Keratinocyte (primary cell): ENCODE data around the gene TBL1XR1. TPM values are rescaled to one million over a fixed set of nuclear protein-coding genes. Genes with fewer than 3 reads are reported as not detected.
"Not testable (repeated sequence)": the region's sequence is repeated elsewhere in the genome, so short reads cannot be mapped to it uniquely, and the experiment has no call there.

ENCODE experiments used
- DNase-seq: peaks from one replicate; pipeline ENCODE4 v3.0.0-alpha.2; 2011; ENCODE audit warnings: low read depth, missing footprints, low spot score
- FAIRE-seq: peaks from 2 replicates; lab custom pipeline; 2011; peaks lifted over from hg19 to GRCh38; lab: Jason Lieb, UNC
- H2AFZ ChIP-seq: 2 replicates; pipeline ENCODE4 v1.6.0; 2012; ENCODE audit warnings: low read length, control low read depth, inconsistent platforms; ENCODE audit not compliant: control insufficient read depth
- H3K27ac ChIP-seq: 2 replicates; pipeline ENCODE4 v1.5.1; 2011; ENCODE audit warnings: low read length; ENCODE audit not compliant: control insufficient read depth, insufficient read depth
- H3K27me3 ChIP-seq: 3 replicates; pipeline ENCODE4 v1.6.0; 2011; ENCODE audit warnings: low read length; ENCODE audit not compliant: control insufficient read depth, insufficient read depth; ENCODE audit errors: extremely low read depth
- H3K36me3 ChIP-seq, 2 experiments: 2 replicates in 1 of 2; 3 replicates in 1 of 2; pipeline ENCODE4 v1.5.1; 2011; ENCODE audit warnings: low read length in 2 of 2, mild to moderate bottlenecking in 1 of 2; ENCODE audit not compliant: control insufficient read depth in 2 of 2, insufficient read depth in 2 of 2; ENCODE audit errors: extremely low read depth in 1 of 2
- H3K4me1 ChIP-seq: 3 replicates; pipeline ENCODE4 v1.5.1; 2011; ENCODE audit warnings: low read length; ENCODE audit not compliant: control insufficient read depth, insufficient read depth; ENCODE audit errors: extremely low read depth
- H3K4me2 ChIP-seq: 3 replicates; pipeline ENCODE4 v1.6.0; 2011; ENCODE audit warnings: low read depth, low read length; ENCODE audit not compliant: control insufficient read depth, insufficient read depth; ENCODE audit errors: extremely low read depth
- H3K4me3 ChIP-seq, 3 experiments: fragments of 200-600 bp in 1 of 3; sonication (generic) in 1 of 3; 2 replicates in 2 of 3; 3 replicates in 1 of 3; pipeline ENCODE4 v1.5.1; 2011 to 2016; ENCODE audit warnings: low read length in 3 of 3, mild to moderate bottlenecking in 3 of 3, control low read depth in 2 of 3, inconsistent platforms in 1 of 3, low read depth in 1 of 3, mixed read lengths in 1 of 3, mixed run types in 1 of 3, moderate library complexity in 1 of 3; ENCODE audit not compliant: control insufficient read depth in 2 of 3, insufficient read depth in 2 of 3; ENCODE audit errors: extremely low read depth in 1 of 3
- H3K79me2 ChIP-seq: 2 replicates; pipeline ENCODE4 v1.6.0; 2012; ENCODE audit warnings: low read length; ENCODE audit not compliant: control insufficient read depth, insufficient read depth
- H3K9ac ChIP-seq: 3 replicates; pipeline ENCODE4 v1.6.0; 2011; ENCODE audit warnings: low read length; ENCODE audit not compliant: control insufficient read depth, insufficient read depth; ENCODE audit errors: extremely low read depth
- H3K9me1 ChIP-seq: 3 replicates; pipeline ENCODE4 v1.6.0; 2011; ENCODE audit warnings: low read length; ENCODE audit not compliant: control insufficient read depth, insufficient read depth; ENCODE audit errors: extremely low read depth
- H3K9me3 ChIP-seq: 2 replicates; pipeline ENCODE4 v1.5.1; 2012; ENCODE audit warnings: low read depth, low read length; ENCODE audit not compliant: control insufficient read depth
- H4K20me1 ChIP-seq: 3 replicates; pipeline ENCODE4 v1.6.0; 2011; ENCODE audit warnings: low read length; ENCODE audit not compliant: control insufficient read depth, insufficient read depth; ENCODE audit errors: extremely low read depth
- CTCF ChIP-seq, 3 experiments: IDR thresholded peaks in 1 of 3; conservative IDR thresholded peaks in 1 of 3; optimal IDR thresholded peaks in 1 of 3; 2 replicates in 2 of 3; 3 replicates in 1 of 3; pipeline versions ENCODE3 to v1.5.1; 2011; ENCODE audit warnings: low read length in 3 of 3, mild to moderate bottlenecking in 3 of 3, moderate library complexity in 2 of 3, control low read depth in 1 of 3, inconsistent platforms in 1 of 3; ENCODE audit not compliant: insufficient read depth in 2 of 3; ENCODE audit errors: extremely low read depth in 1 of 3
- EZH2 ChIP-seq: IDR thresholded peaks from one replicate; pipeline ENCODE4 v1.6.1; 2012; ENCODE audit warnings: inconsistent platforms, mild to moderate bottlenecking, low read length, moderate library complexity
- dilution Hi-C: fragments of 300-500 bp; cut with MboI; formaldehyde crosslinking; loops from one replicate; pipeline ENCODE4 v1.7.0; 2020; ENCODE audit warnings: low sequenced_read_pairs; ENCODE audit not compliant: extremely low pct_ligation_motif_present
- polyA plus RNA-seq, 5 experiments: library from polyadenylated mRNA; depleted of rRNA in 3 of 5; stranded (reverse) in 3 of 5; stranded (forward) in 1 of 5; unstranded in 1 of 5; fragments of >200 nt; gene quantifications; 1 replicate in 1 of 5; 2 replicates in 3 of 5; 3 replicates in 1 of 5; pipeline versions ENCODE4 v1.2.1 to v1.2.3, GENCODE V29; 2011 to 2012; ENCODE audit warnings: missing spikeins in 2 of 5, low read depth in 1 of 5, low replicate concordance in 1 of 5

The TBL1XR1 gene
- polyA plus RNA-seq, 1 donor (not counting 4 experiments of a cell fraction or from before 2014, with no cell fraction given) = 169 TPM

GRCh38 chr3:177206936-177207335, 9.7 kb upstream of the TBL1XR1 start:
- Histone ChIP-seq H3K27me3 (no peaks in the 10 kb centered on the region), H3K4me3 (no peak overlapping the region), H3K79me2 (no peaks in the 10 kb centered on the region), H3K4me2 (no peak overlapping the region), H3K9ac (no peak overlapping the region), H4K20me1 (no peaks in the 10 kb centered on the region), H3K9me3 (no peaks in the 10 kb centered on the region), H3K36me3 (no peaks in the 10 kb centered on the region), H2AFZ (no peak overlapping the region), H3K9me1 (no peaks in the 10 kb centered on the region), H3K27ac (no peak overlapping the region), H3K4me1 (peaks cover 8% of the 10 kb centered on the region)
- no peak for DNase-seq
- TF ChIP-seq EZH2 (no peak), CTCF (optimal IDR thresholded peaks at IDR 0.05 in 1 of 3, IDR thresholded peaks at IDR 0.05 in 1 of 3, conservative IDR thresholded peaks at IDR 0.05 in 1 of 3; ENCODE audit: extremely low read depth in 1 of 3, insufficient read depth in 2 of 3, low read length in 3 of 3) (no peak)
- no peak for FAIRE-seq
- dilution Hi-C loops = no loop called here

GRCh38 chr3:177203689-177204395, 6.6 kb upstream of the TBL1XR1 start:
- H3K4me2 ChIP-seq = no peak overlapping the region
- no peak for DNase-seq

GRCh38 chr3:177203016-177203415, 5.7 kb upstream of the TBL1XR1 start:
- H3K4me2 ChIP-seq, dilution Hi-C loops, H3K36me3 ChIP-seq, H3K9me3 ChIP-seq, H3K9me1 ChIP-seq, H4K20me1 ChIP-seq, H3K27me3 ChIP-seq, H3K9ac ChIP-seq, H3K4me3 ChIP-seq, H3K27ac ChIP-seq, DNase-seq, FAIRE-seq, H3K79me2 ChIP-seq, H2AFZ ChIP-seq: not testable (repeated sequence)
- H3K4me1 ChIP-seq = peaks cover 28% of the 10 kb centered on the region

More at GRCh38 chr3:177203689-177204395, 6.6 kb upstream of the TBL1XR1 start:
- no peak overlapping the region for H3K4me3 ChIP-seq
- dilution Hi-C loops = no loop called here
- FAIRE-seq = no peak
- H3K9ac ChIP-seq = no peak overlapping the region
- no peak overlapping the region for H2AFZ ChIP-seq
- no peak for TF ChIP-seq CTCF (optimal IDR thresholded peaks at IDR 0.05 in 1 of 3, IDR thresholded peaks at IDR 0.05 in 1 of 3, conservative IDR thresholded peaks at IDR 0.05 in 1 of 3; ENCODE audit: extremely low read depth in 1 of 3, insufficient read depth in 2 of 3, low read length in 3 of 3)
- TF ChIP-seq EZH2 = no peak
- no peaks in the 10 kb centered on the region for H3K36me3 ChIP-seq
- no peaks in the 10 kb centered on the region for H3K27me3 ChIP-seq
- no peak overlapping the region for H3K27ac ChIP-seq
- H3K9me3 ChIP-seq = no peaks in the 10 kb centered on the region
- no peaks in the 10 kb centered on the region for H4K20me1 ChIP-seq
- no peaks in the 10 kb centered on the region for H3K9me1 ChIP-seq
- no peaks in the 10 kb centered on the region for H3K79me2 ChIP-seq
- peaks cover 20% of the 10 kb centered on the region for H3K4me1 ChIP-seq
